HEK293T (cell line): Measurements from ENCODE around the gene LRP1B.

Source experiments
- CTCF ChIA-PET: fragments of 350-600 bp; formaldehyde crosslinking; extraction: SDS; loops from one replicate; lab custom pipeline; 2021; ENCODE audit warnings: antibody characterized with exemption, inconsistent platforms; lab: Yijun Ruan, JAX
- POLR2A ChIA-PET: fragments of 350-600 bp; formaldehyde crosslinking; extraction: SDS; loops from one replicate; lab custom pipeline; 2020; ENCODE audit warnings: antibody characterized with exemption, inconsistent platforms; lab: Yijun Ruan, JAX
- DNase-seq: peaks from one replicate; pipeline ENCODE4 v3.0.0; 2012; ENCODE audit warnings: mixed read lengths; ENCODE audit errors: extremely low spot score
- ARNT ChIP-seq: fragments of 450-650 bp; IDR thresholded peaks from 2 replicates; pipeline ENCODE4 v1.6.1; 2017; ENCODE audit warnings: mild to moderate bottlenecking
- BHLHE40 ChIP-seq: fragments of 450-650 bp; IDR thresholded peaks from 2 replicates; pipeline ENCODE4 v1.6.1; 2016; ENCODE audit warnings: mild to moderate bottlenecking, moderate library complexity, borderline replicate concordance
- CTBP1 ChIP-seq: fragments of 450-650 bp; IDR thresholded peaks from 2 replicates; pipeline ENCODE4 v1.6.1; 2016; ENCODE audit warnings: borderline replicate concordance
- ELF4 ChIP-seq: fragments of 450-650 bp; IDR thresholded peaks from 2 replicates; pipeline ENCODE4 v1.6.1; 2017; ENCODE audit warnings: antibody characterized with exemption
- FOXA1 ChIP-seq: fragments of 450-650 bp; IDR thresholded peaks from 2 replicates; pipeline ENCODE4 v1.6.1; 2016; ENCODE audit warnings: mild to moderate bottlenecking
- FOXK2 ChIP-seq: fragments of 450-650 bp; IDR thresholded peaks from 2 replicates; pipeline ENCODE4 v1.6.1; 2016; ENCODE audit warnings: mild to moderate bottlenecking
- FOXM1 ChIP-seq: fragments of 450-650 bp; IDR thresholded peaks from 2 replicates; pipeline ENCODE4 v1.6.1; 2017; ENCODE audit warnings: mild to moderate bottlenecking, borderline replicate concordance
- HDGF ChIP-seq: fragments of 450-650 bp; IDR thresholded peaks from 2 replicates; pipeline ENCODE4 v1.6.1; 2017; ENCODE audit warnings: antibody characterized with exemption, borderline replicate concordance
- L3MBTL2 ChIP-seq: fragments of 450-650 bp; conservative IDR thresholded peaks from 2 replicates; pipeline ENCODE4 v1.6.1; 2016; ENCODE audit warnings: mild to moderate bottlenecking
- LEF1 ChIP-seq: fragments of 450-650 bp; IDR thresholded peaks from 2 replicates; pipeline ENCODE4 v1.6.1; 2017; ENCODE audit warnings: mild to moderate bottlenecking, borderline replicate concordance
- NFRKB ChIP-seq: fragments of 450-650 bp; IDR thresholded peaks from 2 replicates; pipeline ENCODE4 v1.6.1; 2016; ENCODE audit warnings: mild to moderate bottlenecking, moderate library complexity
- PKNOX1 ChIP-seq: fragments of 450-650 bp; IDR thresholded peaks from 2 replicates; pipeline ENCODE4 v1.6.1; 2016
- SP1 ChIP-seq: fragments of 450-650 bp; IDR thresholded peaks from 2 replicates; pipeline ENCODE4 v1.6.1; 2017
- SUZ12 ChIP-seq: fragments of 450-650 bp; IDR thresholded peaks from 2 replicates; pipeline ENCODE4 v1.6.1; 2016; ENCODE audit warnings: mild to moderate bottlenecking
- TARDBP ChIP-seq: fragments of 450-650 bp; IDR thresholded peaks from 2 replicates; pipeline ENCODE4 v1.6.1; 2016
- ZNF384 ChIP-seq: fragments of 450-650 bp; IDR thresholded peaks from 2 replicates; pipeline ENCODE4 v1.6.1; 2016

Gene LRP1B

GRCh38 chr2:141313972-141314371 is 816.8 kb downstream of the LRP1B start:
- POLR2A ChIA-PET, result no interaction called here
- CTCF ChIA-PET, result no interaction called here
- TF ChIP-seq HDGF, result no peak
- no peak for TF ChIP-seq TARDBP
- TF ChIP-seq ELF4, result no peak
- no peak for TF ChIP-seq ARNT
- TF ChIP-seq FOXM1, result no peak
- no peak for TF ChIP-seq SP1
- no peak for TF ChIP-seq SUZ12
- no peak for TF ChIP-seq BHLHE40
- no peak for TF ChIP-seq L3MBTL2
- no peak for TF ChIP-seq PKNOX1
- TF ChIP-seq NFRKB, result no peak
- DNase-seq, result no peak

GRCh38 chr2:141311430-141311829 is 819.4 kb downstream of the LRP1B start:
- no peak for DNase-seq
- POLR2A ChIA-PET, result no interaction called here
- CTCF ChIA-PET, result no interaction called here
- TF ChIP-seq FOXK2 (no peak), L3MBTL2 (no peak), FOXA1 (no peak), HDGF (no peak), FOXM1 (no peak), NFRKB (no peak), TARDBP (no peak), ZNF384 (no peak), SUZ12 (no peak), BHLHE40 (no peak), CTBP1 (no peak), ELF4 (no peak), ARNT (no peak), LEF1 (no peak), SP1 (no peak), PKNOX1 (no peak)

- CTCF ChIA-PET, result no interaction called here
- DNase-seq, result no peak
- TF ChIP-seq PKNOX1, result no peak
- TF ChIP-seq L3MBTL2, result no peak
- no peak for TF ChIP-seq TARDBP
- no peak for TF ChIP-seq FOXM1
- no peak for TF ChIP-seq LEF1
- no peak for TF ChIP-seq ELF4
- TF ChIP-seq ARNT, result no peak
- no peak for TF ChIP-seq SP1
- TF ChIP-seq FOXK2, result no peak
- no peak for TF ChIP-seq ZNF384
- no peak for TF ChIP-seq BHLHE40
- TF ChIP-seq HDGF, result no peak
- no peak for TF ChIP-seq CTBP1
- TF ChIP-seq SUZ12, result no peak
- TF ChIP-seq FOXA1, result no peak
- no peak for TF ChIP-seq NFRKB
- POLR2A ChIA-PET, result no interaction called here
These were observed 824.4 kb downstream of the LRP1B start for GRCh38 chr2:141306368-141306767.

- ChIA-PET POLR2A (no interaction called here), CTCF (no interaction called here)
- no peak for TF ChIP-seq LEF1
- DNase-seq, result no peak
These were observed 829.3 kb downstream of the LRP1B start for GRCh38 chr2:141301551-141301950.

- ChIA-PET POLR2A (no interaction called here), CTCF (no interaction called here)
- DNase-seq, result no peak
- no peak for TF ChIP-seq FOXK2
- no peak for TF ChIP-seq FOXM1
- TF ChIP-seq SUZ12, result no peak
- TF ChIP-seq L3MBTL2, result no peak
- TF ChIP-seq SP1, result no peak
- no peak for TF ChIP-seq BHLHE40
- no peak for TF ChIP-seq ELF4
- no peak for TF ChIP-seq LEF1
- no peak for TF ChIP-seq PKNOX1
These were observed 850.8 kb downstream of the LRP1B start for GRCh38 chr2:141280037-141280436.

- TF ChIP-seq ELF4 (no peak), ARNT (no peak), TARDBP (no peak), L3MBTL2 (no peak), FOXK2 (no peak), LEF1 (no peak), SP1 (no peak), PKNOX1 (no peak), SUZ12 (no peak)
- ChIA-PET POLR2A (no interaction called here), CTCF (no interaction called here)
- no peak for DNase-seq
These were observed 859.5 kb downstream of the LRP1B start for GRCh38 chr2:141271346-141271745.
